ENCODE data around the gene GORASP1. TPM values are rescaled to one million over a fixed set of nuclear protein-coding genes. Genes with fewer than 3 reads are reported as not detected.

The GORASP1 gene
- total RNA-seq, 1 experiment from 2014 or later = 42.5 TPM

GRCh38 chr3:39141171-39141995 lies 34.0 kb upstream of the GORASP1 start:
- DNase-seq (ENCODE audit: low read depth) = no peak

GRCh38 chr3:39140341-39140971 lies 33.0 kb upstream of the GORASP1 start:
- DNase-seq (ENCODE audit: low read depth) = no peak

- no peak for DNase-seq (ENCODE audit: low read depth)
Measured at GRCh38 chr3:39139442-39139841, 32.0 kb upstream of the GORASP1 start.

- no peak for DNase-seq (ENCODE audit: low read depth)
Measured at GRCh38 chr3:39138804-39139415, 31.5 kb upstream of the GORASP1 start.

GRCh38 chr3:39137991-39138803 lies 30.8 kb upstream of the GORASP1 start:
- DNase-seq (ENCODE audit: low read depth) = no peak

- no peak for DNase-seq (ENCODE audit: low read depth)
Measured at GRCh38 chr3:39137435-39137936, 30.1 kb upstream of the GORASP1 start.

- DNase-seq (ENCODE audit: low read depth) = no peak
Measured at GRCh38 chr3:39136533-39137434, 29.4 kb upstream of the GORASP1 start.

GRCh38 chr3:39135170-39135805 lies 27.9 kb upstream of the GORASP1 start:
- no peak for DNase-seq (ENCODE audit: low read depth)

GRCh38 chr3:39134305-39134704 lies 26.9 kb upstream of the GORASP1 start:
- no peak for DNase-seq (ENCODE audit: low read depth)

- no peak for DNase-seq (ENCODE audit: low read depth)
Measured at GRCh38 chr3:39133822-39134221, 26.4 kb upstream of the GORASP1 start.

- no peak for DNase-seq (ENCODE audit: low read depth)
Measured at GRCh38 chr3:39133093-39133490, 25.7 kb upstream of the GORASP1 start.

GRCh38 chr3:39132096-39133092 lies 25.0 kb upstream of the GORASP1 start:
- no peak for DNase-seq (ENCODE audit: low read depth)

GRCh38 chr3:39130693-39131265 lies 23.4 kb upstream of the GORASP1 start:
- no peak for DNase-seq (ENCODE audit: low read depth)

- no peak for DNase-seq (ENCODE audit: low read depth)
Measured at GRCh38 chr3:39130026-39130425, 22.6 kb upstream of the GORASP1 start.

- no peak for DNase-seq (ENCODE audit: low read depth)
Measured at GRCh38 chr3:39128951-39129350, 21.5 kb upstream of the GORASP1 start.

GRCh38 chr3:39127908-39128304 lies 20.5 kb upstream of the GORASP1 start:
- no peak for DNase-seq (ENCODE audit: low read depth)

GRCh38 chr3:39127269-39127907 lies 20.0 kb upstream of the GORASP1 start:
- DNase-seq (ENCODE audit: low read depth) = no peak

Measured in HT1080 (cell line).